Measurements from ENCODE around the gene SKIC2.

SKIC2 gene

GRCh38 chr6:31954511-31954910, 4.5 kb upstream of the SKIC2 start:
- H3K79me2 ChIP-seq (ENCODE audit: insufficient read depth, low read length): peaks cover 16% of the 10 kb centered on the region
- H4K20me1 ChIP-seq (ENCODE audit: low read depth, low read length): no peaks in the 10 kb centered on the region
- H3K9me3 ChIP-seq (ENCODE audit: insufficient read depth, low read length): no peaks in the 10 kb centered on the region
- no peak overlapping the region for H3K27ac ChIP-seq (ENCODE audit: low read depth, low read length)
- H2AFZ ChIP-seq (ENCODE audit: low read depth, low read length, severe bottlenecking): no peak overlapping the region
- no peaks in the 10 kb centered on the region for H3K9me2 ChIP-seq (replicated peaks; ENCODE audit: insufficient read depth, low read length)
- H3F3A ChIP-seq (ENCODE audit: insufficient read depth): no peaks in the 10 kb centered on the region
- no peak overlapping the region for H3K9ac ChIP-seq (ENCODE audit: low read length)
- TF ChIP-seq CTCF (IDR thresholded peaks at IDR 0.05; ENCODE audit: insufficient read depth, low read length, poor library complexity, severe bottlenecking) (no peak), EZH2phosphoT487 (conservative IDR thresholded peaks at IDR 0.05; ENCODE audit: low read length) (no peak)
- H3K27me3 ChIP-seq (ENCODE audit: low read length): no peaks in the 10 kb centered on the region
- no peak overlapping the region for H3K4me2 ChIP-seq (ENCODE audit: low read depth, low read length, poor library complexity, severe bottlenecking)
- H3K4me3 ChIP-seq (ENCODE audit: insufficient read depth, low read length, poor library complexity, severe bottlenecking): no peak overlapping the region
- H3K36me3 ChIP-seq (ENCODE audit: low read length): 0 out of 2 replicates have a peak, but pooled peaks cover 5% of the 10 kb centered on the region

GRCh38 chr6:31956796-31957195, 2.2 kb upstream of the SKIC2 start:
- H3K9ac ChIP-seq (ENCODE audit: low read length): no peak overlapping the region

GRCh38 chr6:31958412-31958740, 599 bp upstream of the SKIC2 start:
- 0 out of 2 replicates have a peak, but pooled peaks cover 5% of the 10 kb centered on the region for H3K36me3 ChIP-seq (ENCODE audit: low read length)
- H3K27ac ChIP-seq (ENCODE audit: low read depth, low read length): peak overlapping the region; percentile 4; the same call in 1 of the 2 replicates
- H3K9ac ChIP-seq (ENCODE audit: low read length): peak overlapping the region; percentile 79
- H3K27me3 ChIP-seq (ENCODE audit: low read length): no peaks in the 10 kb centered on the region
- peak overlapping the region; percentile 68 for H3K4me2 ChIP-seq (ENCODE audit: low read depth, low read length, poor library complexity, severe bottlenecking)
- no peaks in the 10 kb centered on the region for H3F3A ChIP-seq (ENCODE audit: insufficient read depth)
- no peaks in the 10 kb centered on the region for H3K9me2 ChIP-seq (replicated peaks; ENCODE audit: insufficient read depth, low read length)
- H3K79me2 ChIP-seq (ENCODE audit: insufficient read depth, low read length): peaks cover 30% of the 10 kb centered on the region
- no peaks in the 10 kb centered on the region for H3K9me3 ChIP-seq (ENCODE audit: insufficient read depth, low read length)
- no peaks in the 10 kb centered on the region for H4K20me1 ChIP-seq (ENCODE audit: low read depth, low read length)
- peak overlapping the region; percentile 82 for H3K4me3 ChIP-seq (ENCODE audit: insufficient read depth, low read length, poor library complexity, severe bottlenecking)
- TF ChIP-seq EZH2phosphoT487 (conservative IDR thresholded peaks at IDR 0.05; ENCODE audit: low read length): no peak
- no peak for TF ChIP-seq CTCF (IDR thresholded peaks at IDR 0.05; ENCODE audit: insufficient read depth, low read length, poor library complexity, severe bottlenecking)
- H2AFZ ChIP-seq (ENCODE audit: low read depth, low read length, severe bottlenecking): peak overlapping the region; percentile 36

More at GRCh38 chr6:31956796-31957195, 2.2 kb upstream of the SKIC2 start:
- no peaks in the 10 kb centered on the region for H4K20me1 ChIP-seq (ENCODE audit: low read depth, low read length)
- no peak overlapping the region for H2AFZ ChIP-seq (ENCODE audit: low read depth, low read length, severe bottlenecking)
- H3K79me2 ChIP-seq (ENCODE audit: insufficient read depth, low read length): peaks cover 30% of the 10 kb centered on the region
- no peak overlapping the region for H3K27ac ChIP-seq (ENCODE audit: low read depth, low read length)
- H3K9me3 ChIP-seq (ENCODE audit: insufficient read depth, low read length): no peaks in the 10 kb centered on the region
- TF ChIP-seq CTCF (IDR thresholded peaks at IDR 0.05; ENCODE audit: insufficient read depth, low read length, poor library complexity, severe bottlenecking): no peak
- no peak for TF ChIP-seq EZH2phosphoT487 (conservative IDR thresholded peaks at IDR 0.05; ENCODE audit: low read length)
- no peaks in the 10 kb centered on the region for H3F3A ChIP-seq (ENCODE audit: insufficient read depth)
- H3K9me2 ChIP-seq (replicated peaks; ENCODE audit: insufficient read depth, low read length): no peaks in the 10 kb centered on the region
- 0 out of 2 replicates have a peak, but pooled peaks cover 5% of the 10 kb centered on the region for H3K36me3 ChIP-seq (ENCODE audit: low read length)
- H3K27me3 ChIP-seq (ENCODE audit: low read length): no peaks in the 10 kb centered on the region
- H3K4me2 ChIP-seq (ENCODE audit: low read depth, low read length, poor library complexity, severe bottlenecking): no peak overlapping the region
- no peak overlapping the region for H3K4me3 ChIP-seq (ENCODE audit: insufficient read depth, low read length, poor library complexity, severe bottlenecking)

All from SU-DHL-6 (cell line).